NCI-H146 treated with DMSO at 0.1 percent for 48 hours (cell line): ENCODE measurements around the gene CYB561.

Experiments used
- DNase-seq: peaks from one replicate; lab custom pipeline; 2025; ENCODE audit not compliant: unreplicated experiment; lab: John Stamatoyannopoulos, UW

CYB561 gene

GRCh38 chr17:63435681-63436522 lies 10.2 kb downstream of the CYB561 start:
- DNase-seq: no peak

DNA sequence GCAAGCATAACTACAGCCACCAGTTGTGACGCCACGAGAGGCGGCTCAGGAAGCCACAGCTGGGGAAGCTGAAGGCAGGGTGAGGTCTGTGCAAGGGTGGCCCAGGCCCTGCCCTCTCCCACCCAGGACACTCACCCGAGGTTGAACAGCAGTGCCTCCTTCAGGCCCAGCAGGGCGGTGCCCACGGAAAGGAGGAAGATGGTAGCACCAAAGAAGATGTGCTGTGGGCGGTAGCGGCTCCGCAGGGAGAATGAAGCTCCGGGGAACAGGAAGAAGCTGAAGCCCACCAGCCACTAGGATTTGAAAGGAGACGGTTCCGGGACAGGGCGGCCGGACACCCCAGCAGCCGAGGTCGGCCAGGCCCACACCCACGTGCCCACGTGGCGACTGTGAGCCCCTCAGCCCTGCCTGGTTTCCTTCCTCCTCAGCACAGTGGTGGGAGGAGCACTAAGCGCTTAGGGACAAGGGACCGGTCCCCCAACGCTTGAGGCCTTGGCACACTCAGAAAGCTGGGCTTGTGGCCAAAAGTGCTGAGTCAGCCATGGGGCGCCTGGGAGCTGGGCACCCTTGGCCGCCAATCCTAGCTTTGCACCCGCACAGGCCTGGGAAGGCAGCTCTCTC lies 11.0 kb downstream of the CYB561 start:
- DNase-seq: no peak

GRCh38 chr17:63433746-63434591 lies 12.1 kb downstream of the CYB561 start:
- DNase-seq: no peak

DNA sequence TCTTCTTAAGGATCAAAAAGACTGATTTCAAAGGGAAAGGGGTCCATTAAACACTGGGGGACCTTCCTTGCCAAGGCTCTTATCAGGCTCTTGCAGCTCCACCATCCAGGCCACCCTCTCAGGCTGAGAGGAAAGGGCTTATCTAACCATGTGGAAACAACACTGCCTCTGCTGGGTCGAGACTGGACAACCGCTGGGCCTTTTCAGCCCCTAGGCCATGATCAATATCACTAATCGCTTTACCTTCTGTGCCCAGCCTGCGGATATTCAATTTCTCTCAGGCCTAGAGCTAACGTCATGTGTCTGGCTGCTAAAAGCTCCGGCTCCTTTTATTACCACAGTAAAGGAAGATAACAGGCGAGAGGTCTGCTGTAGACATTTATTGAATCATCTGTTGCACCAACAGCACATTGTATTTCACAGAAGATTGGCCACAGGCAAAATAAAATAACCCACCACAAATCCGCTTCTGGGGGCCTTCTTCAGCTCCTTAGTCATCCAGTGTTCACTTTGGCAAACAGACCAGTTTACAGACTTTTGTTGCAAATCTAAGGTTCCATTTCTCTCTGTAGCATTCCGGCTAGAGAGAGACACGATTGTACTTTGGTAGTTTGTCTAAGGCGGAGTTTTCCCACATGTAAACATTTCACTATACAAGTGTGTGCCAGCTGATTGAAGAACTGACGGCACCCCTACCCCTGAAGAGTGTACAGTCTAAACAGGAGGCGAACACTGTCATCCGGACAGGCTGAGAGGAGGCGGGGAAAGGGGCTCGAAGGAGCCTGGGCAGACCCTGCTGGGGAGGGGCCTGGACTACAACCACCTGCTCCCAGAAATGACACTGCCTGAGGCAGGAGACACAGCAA lies 13.9 kb downstream of the CYB561 start:
- peak; percentile 87 for DNase-seq

- no peak for DNase-seq
These were observed 14.5 kb downstream of the CYB561 start for GRCh38 chr17:63431618-63431938.

GRCh38 chr17:63430223-63430622 lies 15.9 kb downstream of the CYB561 start:
- no peak for DNase-seq

- no peak for DNase-seq
These were observed 16.3 kb downstream of the CYB561 start for GRCh38 chr17:63429766-63430165.

- no peak for DNase-seq
These were observed 19.2 kb downstream of the CYB561 start for GRCh38 chr17:63426917-63427308.

DNA sequence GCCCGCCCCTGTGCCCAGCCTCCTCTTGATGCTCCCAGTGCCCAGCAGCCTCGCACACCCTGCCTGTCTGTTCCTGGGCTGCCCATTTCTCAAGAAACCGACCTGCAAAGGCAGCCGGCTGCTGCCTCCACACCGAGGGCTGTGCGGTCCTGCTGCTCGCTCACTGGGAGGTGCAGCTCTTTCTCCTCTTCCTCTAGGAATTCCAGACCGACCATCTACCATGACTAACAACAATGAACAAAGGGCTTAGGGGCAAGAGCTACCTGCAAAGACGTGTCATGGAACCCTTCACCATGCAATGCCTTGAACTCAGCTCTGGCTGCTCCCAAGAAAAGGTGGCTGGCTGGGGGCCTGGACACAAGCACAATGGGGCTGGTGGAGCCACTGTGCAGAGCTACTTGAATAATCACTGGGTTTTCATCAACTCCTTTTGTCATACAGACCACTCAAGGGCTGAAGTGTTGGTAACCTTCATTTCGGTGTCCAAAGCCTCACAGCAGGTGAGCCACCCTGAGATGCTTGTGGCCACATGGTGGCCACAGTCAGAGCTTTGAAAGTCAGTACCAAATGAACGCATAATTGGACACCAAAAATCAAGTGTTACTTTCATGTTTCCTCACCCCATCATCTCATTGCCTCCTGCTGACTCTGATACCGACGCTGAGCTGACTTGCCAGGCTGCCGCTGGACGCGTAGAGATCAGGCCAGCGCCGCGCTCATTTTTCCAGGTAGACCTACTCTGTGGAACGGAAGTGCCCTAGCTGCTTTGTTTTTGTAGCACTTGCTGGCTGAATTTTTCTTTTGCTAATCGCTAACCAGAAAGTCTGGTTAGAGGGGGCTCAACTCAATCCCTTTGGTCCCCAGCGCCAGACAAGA lies 19.8 kb downstream of the CYB561 start:
- DNase-seq: no peak

- DNase-seq: peak; percentile 38
These were observed 20.6 kb downstream of the CYB561 start for GRCh38 chr17:63425483-63425882.

- no peak for DNase-seq
These were observed 22.1 kb downstream of the CYB561 start for GRCh38 chr17:63423963-63424362.

- DNase-seq: no peak
These were observed 22.7 kb downstream of the CYB561 start for GRCh38 chr17:63423251-63423950.

DNA sequence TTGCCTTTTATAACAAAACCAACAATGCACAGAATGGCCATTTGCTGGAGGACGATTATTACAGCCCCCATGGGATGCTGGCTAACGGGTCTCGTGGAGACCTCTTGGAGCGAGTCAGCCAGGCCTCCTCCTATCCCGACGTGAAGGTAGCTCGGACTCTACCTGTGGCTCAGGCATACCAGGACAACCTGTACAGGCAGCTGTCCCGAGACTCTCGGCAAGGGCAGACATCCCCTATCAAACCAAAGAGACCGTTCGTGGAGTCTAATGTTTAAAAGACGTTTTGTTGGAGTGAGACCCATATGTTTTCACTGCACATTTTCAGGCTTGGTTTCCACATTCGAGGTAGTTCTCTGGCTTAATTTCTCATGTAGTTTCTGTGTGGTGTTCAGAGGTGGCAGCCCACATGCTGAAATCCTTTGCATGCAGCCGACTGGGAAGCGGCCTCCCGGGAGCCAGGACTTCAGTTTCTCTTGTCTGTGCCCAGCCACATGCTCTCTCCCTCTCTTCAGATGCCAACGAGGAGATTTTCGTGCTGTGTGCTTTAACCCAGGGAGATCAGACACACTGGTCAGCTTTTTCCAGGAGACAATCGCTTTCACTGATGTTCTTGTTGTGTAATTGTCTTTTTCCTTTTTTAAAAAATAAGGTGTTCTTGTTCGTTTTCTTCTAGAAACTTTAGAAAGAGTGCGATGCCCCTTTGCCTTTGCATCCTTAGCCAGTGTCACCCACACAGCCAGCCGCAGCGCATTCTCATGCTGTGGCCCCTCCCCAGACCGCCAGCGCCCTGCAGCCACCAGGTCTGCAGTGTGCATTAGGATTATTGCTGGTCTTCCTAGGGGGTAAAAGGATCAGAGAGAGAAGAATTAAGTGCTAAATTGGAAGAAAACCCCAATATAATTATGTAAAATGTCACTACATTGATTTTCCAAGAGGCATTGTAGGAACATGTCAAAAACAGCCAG lies 24.1 kb downstream of the CYB561 start:
- DNase-seq: no peak

DNA sequence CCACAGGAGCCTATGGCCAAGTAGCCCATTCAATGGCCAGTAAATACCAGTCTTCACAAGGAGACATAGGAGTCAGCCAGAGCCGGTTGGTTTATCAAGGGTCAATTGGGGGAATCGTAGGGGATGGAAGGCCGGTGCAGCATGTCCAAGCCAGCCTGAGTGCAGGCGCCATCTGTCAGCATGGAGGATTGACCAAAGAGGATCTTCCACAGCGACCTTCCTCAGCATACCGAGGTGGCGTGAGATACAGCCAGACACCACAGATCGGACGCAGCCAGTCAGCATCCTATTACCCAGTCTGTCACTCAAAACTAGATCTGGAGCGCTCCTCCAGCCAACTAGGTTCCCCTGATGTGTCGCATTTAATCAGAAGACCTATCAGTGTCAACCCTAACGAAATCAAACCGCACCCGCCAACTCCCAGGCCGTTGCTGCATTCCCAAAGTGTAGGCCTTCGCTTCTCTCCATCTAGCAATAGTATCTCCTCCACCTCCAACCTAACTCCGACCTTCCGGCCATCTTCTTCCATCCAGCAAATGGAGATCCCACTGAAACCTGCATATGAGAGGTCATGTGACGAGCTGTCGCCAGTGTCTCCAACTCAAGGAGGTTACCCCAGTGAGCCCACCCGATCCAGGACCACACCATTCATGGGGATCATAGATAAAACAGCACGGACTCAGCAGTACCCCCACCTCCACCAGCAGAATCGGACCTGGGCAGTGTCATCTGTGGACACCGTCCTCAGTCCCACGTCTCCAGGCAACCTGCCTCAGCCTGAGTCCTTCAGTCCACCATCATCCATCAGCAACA lies 25.0 kb downstream of the CYB561 start:
- DNase-seq: no peak

DNA sequence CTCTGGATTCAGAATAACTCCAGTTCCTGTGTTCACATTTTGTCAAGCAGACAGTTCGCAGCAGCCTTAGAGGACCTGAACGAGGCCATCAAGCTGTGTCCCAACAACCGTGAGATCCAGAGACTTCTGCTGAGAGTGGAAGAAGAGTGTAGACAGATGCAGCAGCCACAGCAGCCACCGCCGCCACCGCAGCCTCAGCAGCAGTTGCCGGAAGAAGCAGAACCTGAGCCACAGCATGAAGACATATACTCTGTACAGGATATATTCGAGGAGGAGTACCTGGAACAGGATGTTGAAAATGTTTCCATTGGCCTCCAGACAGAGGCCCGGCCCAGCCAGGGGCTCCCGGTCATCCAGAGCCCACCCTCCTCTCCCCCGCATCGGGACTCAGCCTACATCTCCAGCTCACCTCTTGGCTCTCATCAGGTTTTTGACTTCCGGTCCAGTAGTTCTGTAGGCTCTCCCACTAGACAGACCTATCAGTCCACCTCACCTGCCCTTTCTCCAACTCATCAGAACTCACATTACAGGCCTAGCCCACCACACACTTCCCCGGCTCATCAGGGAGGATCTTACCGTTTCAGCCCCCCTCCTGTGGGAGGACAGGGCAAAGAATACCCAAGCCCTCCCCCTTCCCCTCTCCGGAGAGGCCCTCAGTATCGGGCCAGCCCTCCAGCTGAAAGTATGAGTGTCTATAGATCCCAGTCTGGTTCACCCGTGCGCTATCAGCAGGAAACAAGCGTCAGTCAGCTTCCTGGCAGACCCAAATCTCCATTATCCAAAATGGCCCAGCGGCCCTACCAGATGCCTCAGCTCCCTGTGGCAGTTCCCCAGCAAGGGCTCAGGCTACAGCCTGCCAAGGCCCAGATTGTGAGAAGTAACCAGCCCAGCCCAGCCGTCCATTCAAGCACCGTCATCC lies 25.9 kb downstream of the CYB561 start:
- DNase-seq: no peak

DNA sequence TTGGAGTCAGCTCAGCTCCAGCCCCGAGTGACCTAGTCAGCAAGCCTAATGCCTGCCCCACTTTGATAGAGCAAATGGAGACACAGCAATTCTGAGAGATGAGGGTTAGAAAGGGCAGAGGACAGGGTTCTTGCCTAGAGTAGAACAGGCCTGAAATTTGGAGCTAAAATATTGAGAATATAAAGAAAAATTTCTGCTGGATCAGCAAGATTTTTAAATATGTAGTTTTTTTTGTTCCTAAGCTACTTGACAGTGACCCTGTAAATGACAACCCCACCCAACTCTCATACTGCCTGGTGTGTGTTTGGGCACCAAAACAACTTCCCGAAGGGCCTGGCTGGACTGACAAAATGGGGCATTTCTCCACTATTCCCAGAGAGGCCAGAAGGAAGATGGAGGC lies 26.7 kb downstream of the CYB561 start:
- no peak for DNase-seq
